Measurements from ENCODE around the gene ZNF230.

The ZNF230 gene

DNA sequence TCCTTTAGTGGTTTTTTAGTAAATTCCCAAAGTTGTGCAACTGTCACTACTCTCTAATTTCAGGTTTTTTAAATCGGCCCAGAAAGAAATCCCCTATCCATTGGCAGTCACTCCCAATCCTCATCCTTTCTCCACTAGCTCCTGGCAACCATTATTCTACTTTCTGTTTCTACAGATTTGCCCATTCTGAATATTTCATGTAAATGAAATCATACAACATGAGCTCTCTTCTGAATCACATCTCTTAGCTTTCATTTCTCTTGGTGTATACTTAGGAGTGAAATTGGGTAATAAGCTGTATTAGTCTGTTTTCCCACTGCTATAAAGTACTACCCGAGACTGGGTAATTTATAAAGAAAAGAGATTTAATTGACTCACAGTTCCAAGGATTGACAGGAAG, 39.4 kb downstream of the ZNF230 start:
- no peak for DNase-seq (ENCODE audit: low spot score)

DNA sequence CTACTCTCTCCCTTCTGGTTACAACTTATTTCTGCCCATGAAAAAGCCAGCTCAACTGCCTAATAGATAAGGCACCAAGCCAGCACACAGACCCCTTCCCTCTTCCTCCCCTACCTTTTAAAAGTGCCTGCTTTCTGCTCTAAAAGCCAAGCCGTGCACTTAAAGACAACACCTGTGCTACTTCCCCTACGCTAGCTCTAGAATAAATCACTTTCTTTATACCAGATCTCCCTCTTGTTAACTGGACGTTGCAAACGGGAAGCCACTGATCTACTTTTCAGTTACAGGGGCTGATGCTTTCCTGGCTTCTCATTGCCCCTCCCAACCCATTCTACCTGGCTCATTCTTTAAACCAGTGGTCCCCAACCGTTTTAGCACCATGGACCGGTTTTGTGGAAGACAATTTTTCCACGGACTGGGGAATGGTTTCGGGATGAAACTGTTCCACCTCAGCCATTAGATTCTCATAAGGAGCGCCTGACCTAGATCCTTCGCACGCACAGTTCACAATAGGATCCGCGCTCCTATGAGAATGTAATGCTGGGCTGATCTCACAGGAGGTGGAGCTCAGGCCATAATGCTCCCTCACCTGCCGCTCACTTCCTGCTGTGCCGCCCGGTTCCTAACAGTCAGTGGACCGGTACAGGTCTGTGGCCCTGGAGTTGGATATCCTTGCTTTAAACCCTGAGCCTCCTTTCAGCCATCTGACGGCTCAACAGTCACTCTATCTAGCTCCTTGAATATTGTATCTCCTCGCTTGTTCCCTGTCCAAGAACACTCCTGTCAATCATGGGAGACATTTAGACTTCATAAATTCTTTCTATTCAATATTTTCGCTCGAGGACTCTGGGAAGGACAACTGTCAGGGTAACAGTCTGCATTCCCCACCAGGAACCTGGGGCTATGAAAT, 48.2 kb downstream of the ZNF230 start:
- DNase-seq (ENCODE audit: low spot score) = no peak

DNA sequence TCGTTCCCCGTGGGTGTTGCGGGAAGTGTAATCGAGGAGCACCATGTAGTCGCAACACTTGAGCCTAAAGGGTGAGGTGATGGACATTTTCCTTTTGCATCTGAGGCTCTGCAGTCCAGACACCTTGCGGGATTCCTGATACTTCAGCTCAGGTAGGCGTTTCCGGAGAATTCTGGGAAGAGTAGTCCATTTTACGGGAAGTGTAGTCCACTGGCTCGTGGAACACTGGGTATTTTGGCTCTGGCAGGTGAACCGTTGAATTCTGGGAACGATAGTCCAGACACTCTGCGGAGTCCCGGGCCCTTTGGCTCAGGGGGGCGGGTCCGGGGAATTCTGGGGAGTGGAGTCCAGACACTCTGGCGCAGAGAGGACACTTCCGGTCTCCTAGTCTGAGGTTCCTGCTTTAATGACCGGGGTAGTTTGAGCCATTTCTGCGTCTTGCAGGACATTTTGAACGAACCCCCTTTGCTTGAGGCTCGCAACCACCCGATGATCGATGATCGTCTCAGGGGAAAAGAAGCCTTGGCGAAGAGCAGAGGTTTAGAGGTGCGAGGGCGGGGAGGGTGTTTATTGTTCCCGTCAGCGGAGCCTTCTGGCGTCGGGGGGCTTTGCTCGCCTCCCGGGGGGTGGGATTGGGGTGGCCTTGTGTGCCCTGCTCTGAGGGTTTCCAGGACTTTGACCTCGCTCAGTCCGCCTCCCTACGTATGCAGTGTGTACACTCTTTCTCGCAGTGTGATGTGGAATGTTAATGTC, 49.1 kb downstream of the ZNF230 start, which contains the start of gene ZNF223:
Gene ZNF223, plus strand, starts transcription at position 387 of the 753 bp plus-strand sequence. CDS start 3,141 bp downstream, outside the sequence.
- peak; percentile 99 for DNase-seq (ENCODE audit: low spot score)

DNA sequence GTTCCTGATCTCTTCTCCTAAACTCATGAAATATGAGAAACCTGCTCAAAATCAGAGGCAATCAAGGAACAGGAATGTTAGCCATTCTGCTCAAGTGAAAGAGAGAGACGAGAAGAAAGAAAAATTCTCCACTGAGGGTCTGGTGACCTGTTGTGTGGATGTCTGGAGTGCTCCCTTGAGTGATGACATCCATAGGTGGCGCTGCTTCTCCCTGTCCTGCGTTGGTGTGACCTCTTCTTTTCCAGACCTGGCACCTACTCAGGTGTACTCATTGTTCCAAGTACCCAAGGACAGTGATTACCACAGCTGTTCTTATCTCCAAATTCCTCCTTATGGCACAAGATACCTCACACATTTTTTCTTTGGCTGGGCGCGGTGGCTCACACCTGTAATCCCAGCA, 53.1 kb downstream of the ZNF230 start:
- DNase-seq (ENCODE audit: low spot score) = no peak

DNA sequence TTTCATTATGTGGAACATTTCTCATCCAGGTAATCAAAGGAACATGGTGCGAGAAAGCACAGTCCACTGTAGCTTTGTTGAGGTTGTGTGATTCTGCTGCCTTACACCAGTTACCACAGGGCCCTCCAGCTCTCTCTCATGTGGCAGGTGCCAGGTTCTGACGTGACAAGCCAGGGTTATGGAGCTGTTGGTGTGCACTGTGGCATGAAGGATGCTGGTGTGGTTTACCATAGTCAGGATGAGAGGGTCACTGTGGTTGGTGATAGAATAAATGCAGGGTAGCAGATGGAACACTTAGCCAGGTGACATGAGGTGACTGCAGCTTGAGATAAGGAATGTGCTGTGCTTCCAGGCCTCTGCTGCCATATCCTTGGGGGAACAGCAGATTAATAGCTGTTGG, 56.5 kb downstream of the ZNF230 start:
- no peak for DNase-seq (ENCODE audit: low spot score)

DNA sequence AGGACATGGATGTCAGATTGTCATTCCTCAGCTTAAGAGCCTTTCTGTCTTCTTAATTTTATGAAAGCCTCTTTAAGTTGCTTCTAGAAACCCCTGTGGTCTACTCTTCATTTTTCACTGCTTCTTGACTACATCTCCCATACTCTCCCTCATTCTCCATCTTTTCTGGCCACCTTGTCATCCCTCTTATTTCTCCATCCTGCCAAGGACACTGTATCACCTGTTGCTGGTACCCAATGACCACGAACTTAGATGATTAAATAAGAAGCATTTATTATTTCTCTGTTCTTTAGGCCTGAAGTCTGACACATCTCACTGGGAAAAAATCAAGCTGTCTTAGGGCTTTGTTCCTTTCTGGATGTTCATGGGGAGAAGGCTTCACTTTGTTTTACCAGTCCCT, 58.3 kb downstream of the ZNF230 start:
- no peak for DNase-seq (ENCODE audit: low spot score)

All from AG20443 (cell line).